K562 (cell line): ENCODE measurements around the gene CACNA2D3. TPM values are rescaled to one million over a fixed set of nuclear protein-coding genes. Genes with fewer than 3 reads are reported as not detected.

Source experiments
- ATAC-seq: fragments of 200-7000 bp; cut with Tn5 transposase; 3 replicates; pipeline ENCODE4 v1.9.1; 2020; ENCODE audit warnings: moderate library complexity
- BruUV-seq: library from RNA; stranded (reverse); fragments of 400-500 nt; replicated peaks from 2 replicates; lab custom pipeline; 2021; lab: Mats Ljungman, UMichigan
- CTCF ChIA-PET: fragments of 300-600 bp; formaldehyde crosslinking; extraction: SDS; loops from one replicate; lab custom pipeline; 2021; ENCODE audit warnings: low intra/inter-chr PET ratio; lab: Yijun Ruan, JAX
- POLR2A ChIA-PET: fragments of 300-600, 350-650 bp; sonication (Branson Sonifier 250); formaldehyde crosslinking; extraction: SDS; loops from one replicate; lab custom pipeline; 2021; ENCODE audit warnings: antibody characterized with exemption, inconsistent platforms; lab: Yijun Ruan, JAX
- DNase-seq, 4 experiments: peaks; one replicate each; pipeline versions ENCODE4 v3.0.0 to v3.0.0-alpha.2; 2011 to 2018; ENCODE audit warnings: low spot score in 3 of 4, mixed read lengths in 3 of 4; ENCODE audit errors: extremely low read depth in 1 of 4
- FAIRE-seq: peaks from 2 replicates; lab custom pipeline; 2011; peaks lifted over from hg19 to GRCh38; lab: Jason Lieb, UNC
- H2AFZ ChIP-seq: 2 replicates; pipeline ENCODE4 v1.6.0; 2011; ENCODE audit warnings: low read depth, low read length, control low read depth, inconsistent platforms
- H3K27ac ChIP-seq: fragments of 200-600 bp; 3 replicates; pipeline ENCODE4 v1.8.0; 2011; ENCODE audit warnings: low read depth, mild to moderate bottlenecking, control low read depth, inconsistent platforms, low read length, moderate library complexity, mixed read lengths; ENCODE audit errors: extremely low read depth
- H3K27me3 ChIP-seq, 2 experiments: fragments of 300-600 bp in 1 of 2; 2 replicates in 1 of 2; 3 replicates in 1 of 2; pipeline versions ENCODE4 v1.6.0 to v1.8.0; 2011; ENCODE audit warnings: inconsistent platforms in 2 of 2, low read length in 2 of 2, mild to moderate bottlenecking in 1 of 2, mixed read lengths in 1 of 2, moderate library complexity in 1 of 2; ENCODE audit not compliant: control insufficient read depth in 2 of 2, insufficient read depth in 2 of 2
- H3K36me3 ChIP-seq: fragments of 300-600 bp; 3 replicates; pipeline ENCODE4 v1.8.0; 2011; ENCODE audit warnings: mild to moderate bottlenecking, low read length, inconsistent platforms; ENCODE audit not compliant: control insufficient read depth, insufficient read depth
- H3K4me1 ChIP-seq, 2 experiments: fragments of 200-600 bp in 1 of 2; replicated peaks in 1 of 2; 2 replicates in 1 of 2; 3 replicates in 1 of 2; pipeline versions ENCODE4 v1.5.1 to v1.8.0; 2011; ENCODE audit warnings: inconsistent platforms in 2 of 2, low read length in 2 of 2, mild to moderate bottlenecking in 1 of 2, mixed read lengths in 1 of 2, moderate library complexity in 1 of 2; ENCODE audit not compliant: control insufficient read depth in 2 of 2, insufficient read depth in 2 of 2
- H3K4me2 ChIP-seq: 2 replicates; pipeline ENCODE4 v1.6.1; 2011; ENCODE audit warnings: low read length, control low read depth, inconsistent platforms, mixed read lengths; ENCODE audit not compliant: insufficient read depth
- H3K4me3 ChIP-seq: fragments of 200-600 bp; sonication (generic), shearing (Covaris generic); 2 replicates; pipeline ENCODE4 v1.5.1; 2016; ENCODE audit warnings: control low read depth, inconsistent platforms
- H3K79me2 ChIP-seq: fragments of 200-600 bp; 3 replicates; pipeline ENCODE4 v1.8.0; 2011; ENCODE audit warnings: low read length, inconsistent platforms; ENCODE audit not compliant: control insufficient read depth, insufficient read depth
- H3K9ac ChIP-seq, 2 experiments: 2 replicates each; pipeline versions ENCODE4 v1.6.0 to v1.6.1; 2011; ENCODE audit warnings: low read depth in 2 of 2, low read length in 2 of 2, control low read depth in 1 of 2, inconsistent platforms in 1 of 2, mild to moderate bottlenecking in 1 of 2, mixed read lengths in 1 of 2; ENCODE audit not compliant: insufficient read depth in 1 of 2
- H3K9me1 ChIP-seq: one replicate; pipeline ENCODE4 v1.6.0; 2011; ENCODE audit warnings: inconsistent platforms, mild to moderate bottlenecking, low read length, moderate library complexity; ENCODE audit not compliant: control insufficient read depth, insufficient read depth
- H3K9me3 ChIP-seq: replicated peaks from 2 replicates; pipeline ENCODE4 v1.5.1; 2011; ENCODE audit warnings: low read depth, low read length, inconsistent platforms; ENCODE audit not compliant: control insufficient read depth, insufficient read depth
- H4K20me1 ChIP-seq: replicated peaks from 2 replicates; pipeline ENCODE4 v1.6.1; 2011; ENCODE audit warnings: low read length, inconsistent platforms, mixed read lengths; ENCODE audit not compliant: control insufficient read depth, insufficient read depth
- BRD4 ChIP-seq: fragments of 200-600 bp; sonication (generic); IDR thresholded peaks from 2 replicates; pipeline ENCODE4 v1.6.1; 2017; ENCODE audit warnings: inconsistent platforms
- CHAMP1 ChIP-seq: fragments of 450-650 bp; IDR thresholded peaks from 2 replicates; pipeline ENCODE4 v1.6.1; 2016; ENCODE audit warnings: mild to moderate bottlenecking
- COPS2 ChIP-seq: fragments of 450-650 bp; conservative IDR thresholded peaks from 2 replicates; pipeline ENCODE4 v1.6.1; 2016; ENCODE audit warnings: mild to moderate bottlenecking, moderate library complexity
- NR2F6 ChIP-seq: fragments of 450-650 bp; formaldehyde crosslinking; IDR thresholded peaks from 2 replicates; pipeline ENCODE4 v1.4.0; 2020; ENCODE audit warnings: mild to moderate bottlenecking
- PPARD ChIP-seq: fragments of 250-450 bp; sonication (Bioruptor Pico); IDR thresholded peaks from 2 replicates; pipeline ENCODE4 v1.8.0; 2022; ENCODE audit warnings: inconsistent platforms, mild to moderate bottlenecking, moderate library complexity
- PTTG1 ChIP-seq: fragments of 450-650 bp; IDR thresholded peaks from 2 replicates; pipeline ENCODE4 v1.6.1; 2016; ENCODE audit warnings: low read depth, mild to moderate bottlenecking, missing genetic modification characterization, missing compliant biosample characterization
- RFX7 ChIP-seq: fragments of 250-450 bp; sonication (Bioruptor Pico); IDR thresholded peaks from 2 replicates; pipeline ENCODE4 v1.5.1; 2021; ENCODE audit warnings: mild to moderate bottlenecking
- SP2 ChIP-seq: IDR thresholded peaks from 2 replicates; pipeline ENCODE4 v1.6.1; 2011; ENCODE audit warnings: mild to moderate bottlenecking, low read depth, low read length, moderate library complexity; ENCODE audit not compliant: poor library complexity, severe bottlenecking; ENCODE audit errors: extremely low read depth
- SREBF2 ChIP-seq: sonication (generic); formaldehyde crosslinking; IDR thresholded peaks from 2 replicates; pipeline ENCODE4 v1.4.0; 2020; ENCODE audit warnings: mild to moderate bottlenecking, missing genetic modification reagents
- TEAD4 ChIP-seq, 2 experiments: sonication (generic) in 1 of 2; formaldehyde crosslinking in 1 of 2; IDR thresholded peaks; 2 replicates each; pipeline versions ENCODE4 v1.6.1 to v1.8.0; 2012 to 2022; ENCODE audit warnings: borderline replicate concordance in 1 of 2, inconsistent platforms in 1 of 2, low read length in 1 of 2, mild to moderate bottlenecking in 1 of 2, missing genetic modification reagents in 1 of 2
- ZNF232 ChIP-seq: sonication (generic); formaldehyde crosslinking; IDR thresholded peaks from 2 replicates; pipeline ENCODE4 v1.8.0; 2022; ENCODE audit warnings: mild to moderate bottlenecking, missing genetic modification reagents
- ZNF551 ChIP-seq: fragments of 250-450 bp; sonication (Bioruptor Pico); IDR thresholded peaks from 2 replicates; pipeline ENCODE4 v1.5.0; 2021; ENCODE audit warnings: mild to moderate bottlenecking, moderate library complexity
- WGBS: fragments of 100-300 bp; shearing (Covaris generic); methylation state at CpG from one replicate; pipeline ENCODE4 v1.1.6; 2016; ENCODE audit warnings: low coverage, mixed read lengths; ENCODE audit not compliant: insufficient coverage; ENCODE audit errors: missing lambda C conversion rate; 5-methylcytosine and 5-hydroxymethylcytosine counted together
- in situ Hi-C: fragments of 300-500 bp; cut with MboI; formaldehyde crosslinking; loops from 4 replicates; pipeline ENCODE4 v1.15.0; 2018; ENCODE audit warnings: inconsistent platforms, mixed read lengths
- intact Hi-C: fragments of 100-400 bp; cut with micrococcal nuclease; formaldehyde crosslinking; loops from 2 replicates; pipeline ENCODE4 v1.14.2; 2022
- polyA plus RNA-seq, 8 experiments: library from polyadenylated mRNA; depleted of rRNA in 4 of 8; stranded (reverse) in 5 of 8; unstranded in 3 of 8; fragments of >200 nt; fragmentation: Nextera tagmentation in 2 of 8; fragmentation: Illumina TruSeq in 1 of 8; extraction: Ambion mirVana in 2 of 8; extraction: Trizol in 1 of 8; gene quantifications; 2 replicates each; pipeline versions ENCODE4 v1.2.1 to v1.2.3, GENCODE V29; 2011 to 2014; ENCODE audit warnings: inconsistent platforms in 1 of 8, missing spikeins in 1 of 8
- total RNA-seq, 7 experiments: library from RNA; depleted of rRNA in 6 of 7; stranded (reverse); fragments of >200 nt in 6 of 7; fragmentation: Illumina TruSeq in 2 of 7; extraction: Trizol in 2 of 7; gene quantifications; 2 replicates each; pipeline versions ENCODE4 v1.2.1 to v1.2.3, GENCODE V29; 2011 to 2021; ENCODE audit warnings: low replicate concordance in 1 of 7
- TF ChIP-seq, protein P1 (sequence below), 3 experiments: fragments of 200-800 bp in 1 of 3; sonication (Bioruptor generic) in 1 of 3; sonication (generic) in 1 of 3; formaldehyde crosslinking in 1 of 3; IDR thresholded peaks; 2 replicates each; pipeline versions ENCODE4 v1.6.1 to v1.8.0; 2016 to 2022; ENCODE audit warnings: mild to moderate bottlenecking in 2 of 3, missing compliant biosample characterization in 2 of 3, missing genetic modification characterization in 2 of 3, missing genetic modification reagents in 1 of 3

Gene CACNA2D3
- total and polyA plus RNA-seq, 9 of the 15 experiments (the other 6 are each of a cell fraction or from before 2014, with no cell fraction given) = 0.01 TPM; not detected in 8

DNA sequence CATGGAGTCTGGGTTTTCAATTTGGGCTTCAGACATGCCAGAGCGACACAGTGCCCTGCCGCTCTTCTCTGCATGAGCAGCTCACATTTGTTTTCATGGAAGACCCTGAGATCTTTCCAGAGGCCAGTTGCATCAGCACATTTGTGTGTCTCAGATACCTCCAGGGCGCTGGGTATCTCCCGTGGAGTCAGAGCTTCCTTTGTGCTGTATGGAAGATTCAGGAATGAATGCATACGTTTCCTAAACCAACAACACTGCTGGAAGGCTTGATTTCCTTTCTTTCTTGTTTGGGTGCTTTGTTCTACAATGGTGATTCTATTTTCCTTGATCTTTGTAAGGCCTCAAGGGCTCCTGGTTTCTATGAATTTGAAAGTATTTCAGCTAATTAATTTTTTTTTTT, 106.5 kb downstream of the CACNA2D3 start:
- Histone ChIP-seq H2AFZ (no peak overlapping the region), H3K36me3 (no peaks in the 10 kb centered on the region), H3K4me1 (no peaks in the 10 kb centered on the region), H3K9ac (no peak overlapping the region), H3K27ac (no peak overlapping the region), H3K79me2 (no peaks in the 10 kb centered on the region), H3K9me3 (no peaks in the 10 kb centered on the region), H3K9me1 (no peaks in the 10 kb centered on the region)
- no TSS peak for BruUV-seq
- ATAC-seq = no peak
- intact Hi-C loops = no loop called here
- FAIRE-seq = no peak
- CTCF ChIA-PET = no interaction called here
- TF ChIP-seq PPARD = no peak
- TF ChIP-seq, all 486 proteins: peak for 0
- Histone ChIP-seq H3K4me2 (no peak overlapping the region), H3K4me3 (no peak overlapping the region), H3K27me3 (no peaks in the 10 kb centered on the region), H4K20me1 (no peaks in the 10 kb centered on the region)
- no peak for DNase-seq
- POLR2A ChIA-PET = no interaction called here
- WGBS = 0% methylated on average over 3 of the region's 5 CpGs
- in situ Hi-C loops = no loop called here

- Histone ChIP-seq H3K9me3 (no peaks in the 10 kb centered on the region), H3K4me2 (no peak overlapping the region), H3K27me3 (no peaks in the 10 kb centered on the region), H4K20me1 (no peaks in the 10 kb centered on the region), H3K79me2 (no peaks in the 10 kb centered on the region), H3K36me3 (no peaks in the 10 kb centered on the region), H3K4me1 (no peaks in the 10 kb centered on the region), H3K4me3 (no peak overlapping the region), H3K27ac (no peak overlapping the region), H2AFZ (no peak overlapping the region), H3K9me1 (no peaks in the 10 kb centered on the region), H3K9ac (no peak overlapping the region)
- in situ Hi-C loops (loop anchor here (5.0 kb wide), 1 partner anchor 60 kb away; no protein-coding TSS in a partner anchor), intact Hi-C loops (no loop called here)
- ATAC-seq (no peak), FAIRE-seq (no peak), DNase-seq (no peak)
- WGBS = 15% methylated on average over 4 of the region's 4 CpGs
- BruUV-seq = no TSS peak
- ChIA-PET CTCF (no interaction called here), POLR2A (no interaction called here)
- TF ChIP-seq ZNF232 (CRISPR knock-in tag) (no peak), SREBF2 (CRISPR knock-in tag) (no peak), PTTG1 (tag) (no peak), COPS2 (no peak), CHAMP1 (no peak), ZNF551 (CRISPR knock-in tag) (no peak), SP2 (no peak), TEAD4 (IDR thresholded peaks at IDR 0.05; ENCODE audit: low read length) (no peak), TEAD4 (CRISPR knock-in tag; IDR thresholded peaks at IDR 0.05; ENCODE audit: borderline replicate concordance) (no peak), BRD4 (no peak), NR2F6 (CRISPR knock-in tag) (no peak), RFX7 (CRISPR knock-in tag) (no peak)
- TF ChIP-seq, protein P1, sequence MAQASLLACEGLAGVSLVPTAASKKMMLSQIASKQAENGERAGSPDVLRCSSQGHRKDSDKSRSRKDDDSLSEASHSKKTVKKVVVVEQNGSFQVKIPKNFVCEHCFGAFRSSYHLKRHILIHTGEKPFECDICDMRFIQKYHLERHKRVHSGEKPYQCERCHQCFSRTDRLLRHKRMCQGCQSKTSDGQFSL (CRISPR knock-in tag; IDR thresholded peaks at IDR 0.05) = no peak
- TF ChIP-seq, protein P1 (tag; IDR thresholded peaks at IDR 0.05) = no peak
Observed at GRCh38 chr3:54232618-54233017, 110.3 kb downstream of the CACNA2D3 start.
